Endothelial cell of umbilical vein (primary cell): ENCODE results near the gene GSTK1. TPM values are rescaled to one million over a fixed set of nuclear protein-coding genes. Genes with fewer than 3 reads are reported as not detected.
A peak's percentile ranks its signal among the peaks of the same experiment; 100 is the strongest.

Experiments
- BruUV-seq: library from RNA; stranded (reverse); fragments of 400-500 nt; replicated peaks from 2 replicates; lab custom pipeline; 2021; lab: Mats Ljungman, UMichigan
- CTCF ChIA-PET: fragments of 300-600, 350-600 bp; sonication (Branson Sonifier 250); formaldehyde crosslinking; loops from one replicate; lab custom pipeline; 2021; ENCODE audit warnings: antibody characterized with exemption, inconsistent platforms; lab: Charles Lee
- POLR2A ChIA-PET: fragments of 300-600, 350-600 bp; sonication (Branson Sonifier 250); formaldehyde crosslinking; loops from one replicate; lab custom pipeline; 2021; ENCODE audit warnings: antibody characterized with exemption, inconsistent platforms; lab: Charles Lee
- DNase-seq: peaks from one replicate; pipeline ENCODE4 v3.0.0-alpha.2; 2011; ENCODE audit warnings: low read depth, low spot score
- FAIRE-seq: peaks from 2 replicates; lab custom pipeline; 2011; peaks lifted over from hg19 to GRCh38; lab: Jason Lieb, UNC
- H2AFZ ChIP-seq: 2 replicates; pipeline ENCODE4 v1.6.0; 2012; ENCODE audit warnings: low read depth, low read length, control low read depth, inconsistent platforms
- H3K27ac ChIP-seq: 2 replicates; pipeline ENCODE4 v1.5.1; 2011; ENCODE audit warnings: low read depth, mild to moderate bottlenecking, control low read depth, low read length, moderate library complexity; ENCODE audit not compliant: insufficient read depth
- H3K27me3 ChIP-seq, 2 experiments: 2 replicates each; pipeline versions ENCODE4 v1.6.0 to v1.6.1; 2011; ENCODE audit warnings: low read length in 2 of 2, mixed read lengths in 1 of 2; ENCODE audit not compliant: control insufficient read depth in 2 of 2, insufficient read depth in 2 of 2
- H3K36me3 ChIP-seq, 2 experiments: 2 replicates in 1 of 2; 3 replicates in 1 of 2; pipeline ENCODE4 v1.5.1; 2011; ENCODE audit warnings: low read length in 2 of 2, mild to moderate bottlenecking in 1 of 2, moderate library complexity in 1 of 2; ENCODE audit not compliant: control insufficient read depth in 2 of 2, insufficient read depth in 2 of 2; ENCODE audit errors: extremely low read depth in 1 of 2
- H3K4me1 ChIP-seq: 3 replicates; pipeline ENCODE4 v1.5.1; 2011; ENCODE audit warnings: mild to moderate bottlenecking, low read length; ENCODE audit not compliant: control insufficient read depth, insufficient read depth; ENCODE audit errors: extremely low read depth
- H3K4me2 ChIP-seq: 2 replicates; pipeline ENCODE4 v1.6.1; 2011; ENCODE audit warnings: low read length, control low read depth, mixed read lengths; ENCODE audit not compliant: insufficient read depth
- H3K4me3 ChIP-seq, 3 experiments: fragments of 200-600 bp in 1 of 3; sonication (generic), shearing (Covaris generic) in 1 of 3; replicated peaks in 1 of 3; 2 replicates each; pipeline ENCODE4 v1.5.1; 2011 to 2016; ENCODE audit warnings: control low read depth in 3 of 3, low read length in 3 of 3, mild to moderate bottlenecking in 2 of 3, inconsistent platforms in 1 of 3, low read depth in 1 of 3, moderate library complexity in 1 of 3; ENCODE audit not compliant: insufficient read depth in 1 of 3
- H3K79me2 ChIP-seq: 2 replicates; pipeline ENCODE4 v1.6.0; 2012; ENCODE audit warnings: low read length, inconsistent platforms; ENCODE audit not compliant: control insufficient read depth, insufficient read depth
- H3K9ac ChIP-seq: replicated peaks from 2 replicates; pipeline ENCODE3; 2011; ENCODE audit warnings: low read length, control low read depth; ENCODE audit not compliant: insufficient read depth; ENCODE audit errors: extremely low read depth
- H3K9me1 ChIP-seq: replicated peaks from 3 replicates; pipeline ENCODE4 v1.6.0; 2011; ENCODE audit warnings: mild to moderate bottlenecking, low read length; ENCODE audit not compliant: control insufficient read depth, insufficient read depth; ENCODE audit errors: extremely low read depth
- H3K9me3 ChIP-seq: replicated peaks from 2 replicates; pipeline ENCODE4 v1.5.1; 2012; ENCODE audit warnings: low read length, inconsistent platforms; ENCODE audit not compliant: control insufficient read depth, insufficient read depth
- H4K20me1 ChIP-seq: replicated peaks from 2 replicates; pipeline ENCODE3; 2011; ENCODE audit warnings: mild to moderate bottlenecking, low read length; ENCODE audit not compliant: control insufficient read depth, insufficient read depth; ENCODE audit errors: extremely low read depth
- CTCF ChIP-seq, 2 donors: IDR thresholded peaks; 1 replicate in 1 of 2; 2 replicates in 1 of 2; pipeline ENCODE4 v1.5.1; 2011; ENCODE audit warnings: low read length in 2 of 2, mild to moderate bottlenecking in 2 of 2, moderate library complexity in 2 of 2, control low read depth in 1 of 2, inconsistent platforms in 1 of 2, low read depth in 1 of 2; ENCODE audit not compliant: insufficient read depth in 1 of 2; ENCODE audit errors: extremely low read depth in 1 of 2
- EZH2 ChIP-seq: IDR thresholded peaks from 2 replicates; pipeline ENCODE4 v1.6.1; 2012; ENCODE audit warnings: borderline replicate concordance, low read depth, mild to moderate bottlenecking, moderate library complexity, low read length, inconsistent platforms; ENCODE audit not compliant: severe bottlenecking
- FOS ChIP-seq: IDR thresholded peaks from 2 replicates; pipeline ENCODE4 v1.6.1; 2011; ENCODE audit warnings: mild to moderate bottlenecking, low read length, moderate library complexity, borderline replicate concordance; ENCODE audit not compliant: insufficient read depth
- MYC ChIP-seq: IDR thresholded peaks from one replicate; pipeline ENCODE4 v1.6.1; 2011; ENCODE audit warnings: mild to moderate bottlenecking, low read depth, low read length
- dilution Hi-C: fragments of 300-500 bp; cut with MboI; formaldehyde crosslinking; loops from one replicate; pipeline ENCODE4 v1.15.0; 2019; ENCODE audit warnings: low sequenced_read_pairs; ENCODE audit not compliant: extremely low pct_ligation_motif_present
- intact Hi-C: fragments of 100-400 bp; cut with micrococcal nuclease; formaldehyde crosslinking; loops from one replicate; pipeline ENCODE4 v1.10.0; 2022
- polyA plus RNA-seq, 4 experiments: library from polyadenylated mRNA; depleted of rRNA in 3 of 4; stranded (reverse) in 3 of 4; unstranded in 1 of 4; fragments of >200 nt; gene quantifications; 2 replicates each; pipeline versions ENCODE4 v1.2.1 to v1.2.3, GENCODE V29; 2011 to 2012; ENCODE audit warnings: missing spikeins in 1 of 4
- total RNA-seq: library from RNA; stranded (reverse); gene quantifications from 2 replicates; pipeline ENCODE4 v1.2.3, GENCODE V29; 2021

Gene GSTK1
- total and polyA plus RNA-seq, 2 donors (not counting 3 experiments of a cell fraction or from before 2014, with no cell fraction given): 119 to 132 TPM

GRCh38 chr7:143299840-143300239, 36.6 kb downstream of the GSTK1 start:
- dilution Hi-C loops: no loop called here
- Histone ChIP-seq H3K27ac (no peak overlapping the region), H3K9me1 (no peaks in the 10 kb centered on the region), H3K4me1 (peaks cover 23% of the 10 kb centered on the region), H2AFZ (no peak overlapping the region), H3K79me2 (peaks cover 17% of the 10 kb centered on the region), H3K4me3 (no peak overlapping the region), H3K9me3 (no peaks in the 10 kb centered on the region), H3K36me3 (peaks cover 31 to 65% of the 10 kb centered on the region in 2 experiments), H3K9ac (no peak overlapping the region), H3K4me2 (no peak overlapping the region), H4K20me1 (peaks cover 3% of the 10 kb centered on the region), H3K27me3 (no peaks in the 10 kb centered on the region)
- intact Hi-C loops: loop anchor here (1.0 to 5.0 kb wide), 2 partner anchors 60 to 293 kb away; no protein-coding TSS in a partner anchor
- POLR2A ChIA-PET: no interaction called here
- peak; percentile 54 to 69 for TF ChIP-seq CTCF (IDR thresholded peaks at IDR 0.05; ENCODE audit: extremely low read depth in 1 of 2, insufficient read depth in 1 of 2, low read depth in 1 of 2, low read length in 2 of 2)
- TF ChIP-seq EZH2: no peak
- no peak for TF ChIP-seq MYC
- TF ChIP-seq FOS: no peak
- CTCF ChIA-PET: interaction anchor here (0.6 to 4.7 kb wide), 20 partner anchors 9 to 116 kb away, joined by 3 to 40 read pairs (median 4); partner anchors contain the start of genes CASP2 and GSTK1
- DNase-seq (peak; percentile 29), FAIRE-seq (peak; percentile 58)
- no TSS peak for BruUV-seq
